OCI-LY1 (cell line): Measurements from ENCODE around the gene MDM1.

Experiments
- CTCF ChIP-seq: fragments of 200-600 bp; sonication (generic), shearing (Covaris generic); IDR thresholded peaks from 2 replicates; pipeline ENCODE4 v1.5.1; 2017; ENCODE audit warnings: mild to moderate bottlenecking, antibody characterized with exemption, low read length, moderate library complexity, mixed read lengths
- EZH2 ChIP-seq: fragments of 200-600 bp; sonication (generic), shearing (Covaris generic); IDR thresholded peaks from 2 replicates; pipeline ENCODE4 v1.8.0; 2017; ENCODE audit warnings: borderline replicate concordance, mixed run types, mild to moderate bottlenecking, antibody characterized with exemption, low read length, moderate library complexity, mixed read lengths

GRCh38 chr12:68260153-68260552 is 72.0 kb downstream of the MDM1 start:
- TF ChIP-seq CTCF (no peak), EZH2 (no peak)
